ENCODE data around the gene GRIN1. TPM values are rescaled to one million over a fixed set of nuclear protein-coding genes. Genes with fewer than 3 reads are reported as not detected.

GRIN1 gene
- total RNA-seq, 1 donor from 2014 or later = not detected

DNA sequence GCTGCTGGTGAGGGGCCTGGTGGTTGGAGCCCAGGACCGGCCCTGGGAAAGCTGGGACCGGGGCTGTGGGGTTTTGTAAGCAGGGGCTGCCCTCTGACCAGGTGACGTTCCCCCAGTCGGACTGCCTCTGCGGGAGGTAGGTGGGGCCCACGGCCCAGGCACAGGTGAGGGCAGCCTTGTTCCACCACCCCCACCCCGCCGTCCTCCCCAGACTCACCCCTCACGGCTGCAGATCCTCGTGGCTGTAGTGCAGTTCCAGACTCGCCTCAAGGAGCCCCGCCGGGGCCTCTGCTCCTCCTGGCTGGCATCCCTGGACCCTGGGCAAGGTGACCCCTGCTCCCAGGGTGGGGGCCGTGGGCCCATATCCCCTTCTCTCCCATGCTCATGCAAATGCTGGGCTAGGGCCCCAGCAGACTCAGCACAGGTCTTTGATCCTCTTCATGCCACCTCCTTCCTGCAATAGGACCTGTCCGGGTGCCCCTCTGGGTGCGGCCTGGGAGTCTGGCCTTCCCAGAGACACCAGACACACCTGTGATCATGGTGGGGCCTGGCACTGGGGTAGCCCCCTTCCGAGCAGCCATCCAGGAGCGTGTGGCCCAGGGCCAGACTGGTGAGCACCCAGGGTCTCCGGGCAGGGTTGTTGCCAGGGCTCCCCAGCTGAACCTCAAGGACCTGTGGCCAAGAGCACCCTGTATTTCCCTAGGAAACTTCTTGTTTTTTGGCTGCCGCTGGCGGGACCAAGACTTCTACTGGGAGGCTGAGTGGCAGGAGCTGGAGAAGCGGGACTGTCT lies 76.4 kb downstream of the GRIN1 start:
- DNase-seq (ENCODE audit: low read depth in 2 of 2) = no peak

DNA sequence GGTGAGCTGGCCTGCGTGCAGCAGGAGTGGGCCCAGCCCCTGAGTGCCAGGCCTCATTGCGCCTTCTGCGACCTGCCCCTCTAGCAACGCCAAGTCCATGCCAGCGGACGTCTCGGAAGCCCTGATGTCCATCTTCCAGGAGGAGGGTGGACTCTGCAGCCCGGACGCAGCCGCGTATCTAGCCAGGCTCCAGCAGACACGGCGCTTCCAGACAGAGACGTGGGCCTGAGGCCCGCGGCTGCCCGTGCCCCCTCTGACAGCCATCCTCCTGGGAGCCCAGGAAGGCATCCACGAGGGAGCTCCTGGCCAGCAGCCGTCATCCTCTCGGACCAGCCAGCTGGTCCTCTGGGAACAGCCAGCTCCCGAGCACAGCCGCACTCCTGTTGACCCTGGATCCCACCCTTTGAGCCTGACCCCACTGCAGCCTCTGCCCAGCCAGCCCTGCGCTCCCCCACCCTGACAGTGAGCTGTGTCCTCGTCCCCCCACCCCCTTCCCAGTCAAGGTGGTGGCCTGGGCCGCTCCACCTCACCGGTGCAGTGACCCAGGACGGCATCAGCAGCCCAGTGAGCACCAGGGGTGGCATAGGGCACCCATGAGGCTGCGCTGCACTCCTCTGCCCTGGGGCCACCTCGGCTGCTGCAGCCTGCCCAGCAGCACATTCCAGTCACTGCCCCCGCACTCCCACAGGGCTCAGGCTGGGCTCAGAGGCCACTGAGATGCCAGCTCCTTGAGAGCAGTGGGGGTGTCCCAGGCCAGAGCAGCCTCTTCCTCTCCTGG lies 77.4 kb downstream of the GRIN1 start:
- no peak for DNase-seq (ENCODE audit: low read depth in 2 of 2)

DNA sequence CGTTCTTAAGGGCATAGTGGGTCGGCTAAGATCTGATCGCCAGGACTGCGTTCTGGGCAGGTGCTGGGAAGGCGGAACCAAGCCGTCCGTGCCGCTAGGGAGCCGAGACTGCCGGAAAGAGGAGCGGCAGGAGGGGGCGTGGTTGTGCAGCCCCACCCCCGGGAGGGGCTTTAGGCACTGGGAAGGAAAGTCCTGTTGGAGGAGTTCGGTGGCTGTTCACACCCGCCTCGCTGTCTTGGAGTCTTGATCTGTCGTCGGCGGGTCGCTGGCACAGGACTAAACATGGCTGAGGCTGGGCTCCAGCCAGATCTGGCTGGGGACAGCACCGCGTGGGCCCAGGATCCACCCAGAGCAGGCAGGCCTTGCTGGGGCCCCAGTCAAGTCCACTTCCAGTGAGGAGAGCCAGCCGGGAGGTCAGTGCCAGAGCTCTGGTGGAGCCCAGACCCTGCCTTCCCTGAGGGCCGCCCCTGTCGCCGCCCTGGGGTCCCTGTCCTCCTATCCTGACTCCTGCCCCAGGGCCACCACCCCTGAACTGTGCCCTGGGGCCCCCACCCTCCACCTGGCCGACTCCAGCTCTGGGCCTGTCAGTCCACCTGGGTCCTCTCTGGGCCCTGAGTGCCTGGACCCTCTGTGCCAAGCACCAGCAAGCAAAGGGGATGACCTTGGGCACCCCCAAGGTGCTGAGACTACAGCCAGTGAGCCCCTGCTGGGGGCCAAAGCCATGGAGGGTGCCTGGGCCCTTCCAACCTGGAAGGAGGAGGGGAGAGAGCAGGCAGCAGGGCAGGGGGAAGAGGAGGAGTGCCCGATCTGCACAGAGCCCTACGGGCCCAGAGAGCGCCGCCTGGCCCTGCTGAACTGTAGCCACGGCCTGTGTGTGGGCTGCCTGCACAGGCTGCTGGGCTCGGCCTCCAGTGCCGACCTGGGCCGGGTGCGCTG lies 78.6 kb downstream of the GRIN1 start:
- no peak for DNase-seq (ENCODE audit: low read depth in 2 of 2)

DNA sequence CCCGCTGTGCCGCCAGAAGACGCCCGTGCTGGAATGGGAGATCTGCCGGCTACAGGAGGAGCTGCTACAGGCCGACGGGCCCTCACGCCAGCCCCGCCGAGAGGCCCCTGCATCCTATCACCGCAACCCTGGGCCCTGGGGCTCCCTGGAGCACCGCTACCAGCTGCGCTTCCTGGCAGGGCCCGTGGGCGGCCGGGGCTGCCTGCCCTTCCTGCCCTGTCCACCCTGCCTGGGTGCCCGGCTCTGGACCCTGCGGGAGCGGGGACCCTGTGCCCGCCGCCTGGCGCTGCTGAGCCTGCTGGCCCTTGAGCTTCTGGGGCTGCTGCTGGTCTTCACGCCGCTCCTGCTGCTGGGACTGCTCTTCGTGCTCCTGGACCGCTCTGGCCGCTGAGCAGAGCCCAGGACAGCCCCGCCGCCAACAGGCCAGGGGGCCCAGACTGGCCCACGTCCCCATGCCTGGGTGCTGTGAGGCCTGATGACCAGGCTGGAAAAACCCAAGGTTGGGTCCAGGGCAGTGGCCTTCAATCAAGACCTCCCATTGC lies 79.3 kb downstream of the GRIN1 start:
- DNase-seq (ENCODE audit: low read depth in 2 of 2) = no peak

Other genes with a start within 250 kb of the GRIN1 start
- 130 and 218 TPM in 2 replicates for gene FBXW5, start 194.4 kb upstream of the GRIN1 start, total RNA-seq
- 0.51 and 0.77 TPM in 2 replicates for gene C8G, start 193.9 kb upstream of the GRIN1 start, total RNA-seq
- gene LCN12, start 186.9 kb upstream of the GRIN1 start, total RNA-seq = not detected in 2 replicates
- gene PTGDS, start 161.7 kb upstream of the GRIN1 start, total RNA-seq = 0.13 and 0.25 TPM in 2 replicates
- gene LCNL1, start 156.2 kb upstream of the GRIN1 start, total RNA-seq = not detected in 2 replicates
- gene PAXX, start 146.7 kb upstream of the GRIN1 start, total RNA-seq = 6.7 and 8.5 TPM in 2 replicates
- gene CLIC3, start 142.6 kb upstream of the GRIN1 start, total RNA-seq = not detected in 2 replicates
- 4.5 and 9.9 TPM in 2 replicates for gene ABCA2, start 110.9 kb upstream of the GRIN1 start, total RNA-seq
- gene FUT7, start 107.1 kb upstream of the GRIN1 start, total RNA-seq = not detected in 2 replicates
- gene NPDC1, start 93.0 kb upstream of the GRIN1 start, total RNA-seq = 10.0 and 14.4 TPM in 2 replicates
- not detected in 2 replicates for gene ENTPD2, start 85.1 kb upstream of the GRIN1 start, total RNA-seq
- 5.1 and 10.3 TPM in 2 replicates for gene SAPCD2, start 68.6 kb upstream of the GRIN1 start, total RNA-seq
- 12.8 and 30.1 TPM in 2 replicates for gene UAP1L1, start 61.6 kb upstream of the GRIN1 start, total RNA-seq
- 42.7 and 56.8 TPM in 2 replicates for gene MAN1B1, start 52.2 kb upstream of the GRIN1 start, total RNA-seq
- gene DPP7, start 24.4 kb upstream of the GRIN1 start, total RNA-seq = 66.8 and 112 TPM in 2 replicates
- 0.13 TPM in 1 of 2 replicates, not detected in the other for gene LRRC26, start 30.9 kb downstream of the GRIN1 start, total RNA-seq
- gene TMEM210, start 32.9 kb downstream of the GRIN1 start, total RNA-seq = not detected in 2 replicates
- gene ANAPC2, start 49.4 kb downstream of the GRIN1 start, total RNA-seq = 15.1 and 22.1 TPM in 2 replicates
- gene SSNA1, start 49.5 kb downstream of the GRIN1 start, total RNA-seq = 90.5 and 93.1 TPM in 2 replicates
- gene TPRN, start 61.6 kb downstream of the GRIN1 start, total RNA-seq = 3.3 and 4.4 TPM in 2 replicates
- gene TMEM203, start 66.5 kb downstream of the GRIN1 start, total RNA-seq = 19.8 and 25.7 TPM in 2 replicates
- gene NDOR1, start 66.5 kb downstream of the GRIN1 start, total RNA-seq = 2.4 and 3.2 TPM in 2 replicates
- gene RNF208, start 83.1 kb downstream of the GRIN1 start, total RNA-seq = under 0.01 and 0.13 TPM in 2 replicates
- 0.13 and 0.25 TPM in 2 replicates for gene CYSRT1, start 86.0 kb downstream of the GRIN1 start, total RNA-seq
- gene RNF224, start 88.3 kb downstream of the GRIN1 start, total RNA-seq = under 0.01 TPM in 1 of 2 replicates, not detected in the other
- gene SLC34A3, start 91.7 kb downstream of the GRIN1 start, total RNA-seq = not detected in 2 replicates
- 127 and 144 TPM in 2 replicates for gene TUBB4B, start 102.1 kb downstream of the GRIN1 start, total RNA-seq
- not detected in 2 replicates for gene STPG3, start 112.1 kb downstream of the GRIN1 start, total RNA-seq
- 55.4 and 56.7 TPM in 2 replicates for gene NELFB, start 116.2 kb downstream of the GRIN1 start, total RNA-seq
- gene TOR4A, start 138.6 kb downstream of the GRIN1 start, total RNA-seq = 23.5 and 31.4 TPM in 2 replicates
- gene NRARP, start 163.1 kb downstream of the GRIN1 start, total RNA-seq = 36.6 and 52.0 TPM in 2 replicates